Keratinocyte (primary cell): ENCODE measurements around the gene RPS25. TPM values are rescaled to one million over a fixed set of nuclear protein-coding genes. Genes with fewer than 3 reads are reported as not detected.

ENCODE experiments used
- DNase-seq: peaks from one replicate; pipeline ENCODE4 v3.0.0-alpha.2; 2011; ENCODE audit warnings: low read depth, missing footprints, low spot score
- FAIRE-seq: peaks from 2 replicates; lab custom pipeline; 2011; peaks lifted over from hg19 to GRCh38; lab: Jason Lieb, UNC
- H2AFZ ChIP-seq: 2 replicates; pipeline ENCODE4 v1.6.0; 2012; ENCODE audit warnings: low read length, control low read depth, inconsistent platforms; ENCODE audit not compliant: control insufficient read depth
- H3K27ac ChIP-seq: 2 replicates; pipeline ENCODE4 v1.5.1; 2011; ENCODE audit warnings: low read length; ENCODE audit not compliant: control insufficient read depth, insufficient read depth
- H3K27me3 ChIP-seq: 3 replicates; pipeline ENCODE4 v1.6.0; 2011; ENCODE audit warnings: low read length; ENCODE audit not compliant: control insufficient read depth, insufficient read depth; ENCODE audit errors: extremely low read depth
- H3K36me3 ChIP-seq, 2 experiments: 2 replicates in 1 of 2; 3 replicates in 1 of 2; pipeline ENCODE4 v1.5.1; 2011; ENCODE audit warnings: low read length in 2 of 2, mild to moderate bottlenecking in 1 of 2; ENCODE audit not compliant: control insufficient read depth in 2 of 2, insufficient read depth in 2 of 2; ENCODE audit errors: extremely low read depth in 1 of 2
- H3K4me1 ChIP-seq: 3 replicates; pipeline ENCODE4 v1.5.1; 2011; ENCODE audit warnings: low read length; ENCODE audit not compliant: control insufficient read depth, insufficient read depth; ENCODE audit errors: extremely low read depth
- H3K4me2 ChIP-seq: 3 replicates; pipeline ENCODE4 v1.6.0; 2011; ENCODE audit warnings: low read depth, low read length; ENCODE audit not compliant: control insufficient read depth, insufficient read depth; ENCODE audit errors: extremely low read depth
- H3K4me3 ChIP-seq, 3 experiments: fragments of 200-600 bp in 1 of 3; sonication (generic) in 1 of 3; 2 replicates in 2 of 3; 3 replicates in 1 of 3; pipeline ENCODE4 v1.5.1; 2011 to 2016; ENCODE audit warnings: low read length in 3 of 3, mild to moderate bottlenecking in 3 of 3, control low read depth in 2 of 3, inconsistent platforms in 1 of 3, low read depth in 1 of 3, mixed read lengths in 1 of 3, mixed run types in 1 of 3, moderate library complexity in 1 of 3; ENCODE audit not compliant: control insufficient read depth in 2 of 3, insufficient read depth in 2 of 3; ENCODE audit errors: extremely low read depth in 1 of 3
- H3K79me2 ChIP-seq: 2 replicates; pipeline ENCODE4 v1.6.0; 2012; ENCODE audit warnings: low read length; ENCODE audit not compliant: control insufficient read depth, insufficient read depth
- H3K9ac ChIP-seq: 3 replicates; pipeline ENCODE4 v1.6.0; 2011; ENCODE audit warnings: low read length; ENCODE audit not compliant: control insufficient read depth, insufficient read depth; ENCODE audit errors: extremely low read depth
- H3K9me1 ChIP-seq: 3 replicates; pipeline ENCODE4 v1.6.0; 2011; ENCODE audit warnings: low read length; ENCODE audit not compliant: control insufficient read depth, insufficient read depth; ENCODE audit errors: extremely low read depth
- H3K9me3 ChIP-seq: 2 replicates; pipeline ENCODE4 v1.5.1; 2012; ENCODE audit warnings: low read depth, low read length; ENCODE audit not compliant: control insufficient read depth
- H4K20me1 ChIP-seq: 3 replicates; pipeline ENCODE4 v1.6.0; 2011; ENCODE audit warnings: low read length; ENCODE audit not compliant: control insufficient read depth, insufficient read depth; ENCODE audit errors: extremely low read depth
- CTCF ChIP-seq, 3 experiments: IDR thresholded peaks in 1 of 3; conservative IDR thresholded peaks in 1 of 3; optimal IDR thresholded peaks in 1 of 3; 2 replicates in 2 of 3; 3 replicates in 1 of 3; pipeline versions ENCODE3 to v1.5.1; 2011; ENCODE audit warnings: low read length in 3 of 3, mild to moderate bottlenecking in 3 of 3, moderate library complexity in 2 of 3, control low read depth in 1 of 3, inconsistent platforms in 1 of 3; ENCODE audit not compliant: insufficient read depth in 2 of 3; ENCODE audit errors: extremely low read depth in 1 of 3
- EZH2 ChIP-seq: IDR thresholded peaks from one replicate; pipeline ENCODE4 v1.6.1; 2012; ENCODE audit warnings: inconsistent platforms, mild to moderate bottlenecking, low read length, moderate library complexity
- dilution Hi-C: fragments of 300-500 bp; cut with MboI; formaldehyde crosslinking; loops from one replicate; pipeline ENCODE4 v1.7.0; 2020; ENCODE audit warnings: low sequenced_read_pairs; ENCODE audit not compliant: extremely low pct_ligation_motif_present
- polyA plus RNA-seq, 5 experiments: library from polyadenylated mRNA; depleted of rRNA in 3 of 5; stranded (reverse) in 3 of 5; stranded (forward) in 1 of 5; unstranded in 1 of 5; fragments of >200 nt; gene quantifications; 1 replicate in 1 of 5; 2 replicates in 3 of 5; 3 replicates in 1 of 5; pipeline versions ENCODE4 v1.2.1 to v1.2.3, GENCODE V29; 2011 to 2012; ENCODE audit warnings: missing spikeins in 2 of 5, low read depth in 1 of 5, low replicate concordance in 1 of 5

RPS25 gene
- polyA plus RNA-seq, 1 donor (not counting 4 experiments of a cell fraction or from before 2014, with no cell fraction given) = 978 TPM

GRCh38 chr11:119025541-119025940 is 7.4 kb upstream of the RPS25 start:
- H3K9me3 ChIP-seq = no peaks in the 10 kb centered on the region
- H3K4me2 ChIP-seq = no peak overlapping the region
- DNase-seq = no peak
- peaks cover 27 to 40% of the 10 kb centered on the region in 2 experiments for H3K36me3 ChIP-seq
- no peak overlapping the region for H3K4me3 ChIP-seq
- TF ChIP-seq CTCF (optimal IDR thresholded peaks at IDR 0.05 in 1 of 3, IDR thresholded peaks at IDR 0.05 in 1 of 3, conservative IDR thresholded peaks at IDR 0.05 in 1 of 3; ENCODE audit: extremely low read depth in 1 of 3, insufficient read depth in 2 of 3, low read length in 3 of 3) (no peak), EZH2 (no peak)
- H3K27ac ChIP-seq = no peak overlapping the region
- no peaks in the 10 kb centered on the region for H4K20me1 ChIP-seq
- H2AFZ ChIP-seq = no peak overlapping the region
- peaks cover 16% of the 10 kb centered on the region for H3K79me2 ChIP-seq
- H3K9me1 ChIP-seq = no peaks in the 10 kb centered on the region
- dilution Hi-C loops = no loop called here
- FAIRE-seq = no peak
- H3K27me3 ChIP-seq = no peaks in the 10 kb centered on the region
- no peak overlapping the region for H3K9ac ChIP-seq
- peaks cover 14% of the 10 kb centered on the region for H3K4me1 ChIP-seq

- Histone ChIP-seq H3K79me2 (peaks cover 19% of the 10 kb centered on the region), H3K27me3 (no peaks in the 10 kb centered on the region), H3K27ac (no peak overlapping the region), H3K4me1 (peaks cover 16% of the 10 kb centered on the region), H3K36me3 (peaks cover 27 to 40% of the 10 kb centered on the region in 2 experiments), H3K9ac (no peak overlapping the region), H3K4me3 (no peak overlapping the region), H2AFZ (no peak overlapping the region), H3K9me3 (no peaks in the 10 kb centered on the region), H4K20me1 (no peaks in the 10 kb centered on the region), H3K9me1 (no peaks in the 10 kb centered on the region), H3K4me2 (no peak overlapping the region)
- DNase-seq = no peak
- no peak for FAIRE-seq
- dilution Hi-C loops = no loop called here
- no peak for TF ChIP-seq EZH2
- no peak for TF ChIP-seq CTCF (optimal IDR thresholded peaks at IDR 0.05 in 1 of 3, IDR thresholded peaks at IDR 0.05 in 1 of 3, conservative IDR thresholded peaks at IDR 0.05 in 1 of 3; ENCODE audit: extremely low read depth in 1 of 3, insufficient read depth in 2 of 3, low read length in 3 of 3)
These were observed 6.9 kb upstream of the RPS25 start for GRCh38 chr11:119025099-119025473.
